OCI-LY7 (cell line): ENCODE measurements around the gene CCDC148. TPM values are rescaled to one million over a fixed set of nuclear protein-coding genes. Genes with fewer than 3 reads are reported as not detected.

Experiments used
- BruUV-seq: library from RNA; stranded (reverse); fragments of 400-500 nt; replicated peaks from 2 replicates; lab custom pipeline; 2021; lab: Mats Ljungman, UMichigan
- CTCF ChIA-PET: fragments of 300-600 bp; sonication (Branson Sonifier 250); formaldehyde crosslinking; loops from one replicate; lab custom pipeline; 2022; ENCODE audit warnings: antibody characterized with exemption; ENCODE audit not compliant: unreplicated experiment; lab: Charles Lee
- POLR2A ChIA-PET: fragments of 300-600 bp; sonication (Branson Sonifier 250); formaldehyde crosslinking; loops from one replicate; lab custom pipeline; 2022; ENCODE audit warnings: antibody characterized with exemption; lab: Charles Lee
- DNase-seq: peaks from one replicate; pipeline ENCODE4 v3.0.0-alpha.2; 2015; ENCODE audit warnings: low spot score
- H2AFZ ChIP-seq: fragments of 200-600 bp; sonication (generic), shearing (Covaris generic); 2 replicates; pipeline ENCODE4 v1.6.1; 2014; ENCODE audit warnings: mild to moderate bottlenecking, antibody characterized with exemption, low read length, moderate library complexity
- H3K27ac ChIP-seq: fragments of 200-600 bp; sonication (generic); 2 replicates; pipeline ENCODE4 v1.5.1; 2014; ENCODE audit warnings: mixed run types, low read depth, mild to moderate bottlenecking, moderate library complexity, low read length, inconsistent platforms; ENCODE audit not compliant: poor library complexity, severe bottlenecking
- H3K36me3 ChIP-seq: fragments of 200-600 bp; sonication (generic); 2 replicates; pipeline ENCODE4 v1.6.1; 2014; ENCODE audit warnings: mild to moderate bottlenecking, antibody characterized with exemption, low read length, moderate library complexity, mixed read lengths; ENCODE audit not compliant: insufficient read depth
- H3K4me1 ChIP-seq: fragments of 200-600 bp; sonication (generic); 2 replicates; pipeline ENCODE4 v1.5.1; 2014; ENCODE audit warnings: mild to moderate bottlenecking, low read length; ENCODE audit not compliant: insufficient read depth, poor library complexity, severe bottlenecking
- H3K4me2 ChIP-seq: fragments of 200-600 bp; sonication (generic); 2 replicates; pipeline ENCODE4 v1.6.1; 2014; ENCODE audit warnings: mild to moderate bottlenecking, low read length
- H3K4me3 ChIP-seq: fragments of 200-600 bp; sonication (generic); 2 replicates; pipeline ENCODE4 v1.5.1; 2014; ENCODE audit warnings: mild to moderate bottlenecking, low read depth, low read length; ENCODE audit not compliant: poor library complexity, severe bottlenecking
- H3K79me2 ChIP-seq: fragments of 200-600 bp; sonication (generic); 2 replicates; pipeline ENCODE4 v1.6.1; 2016; ENCODE audit warnings: low read depth, mild to moderate bottlenecking, low read length, moderate library complexity, mixed read lengths; ENCODE audit not compliant: insufficient read depth
- H3K9me2 ChIP-seq: fragments of 200-600 bp; sonication (generic); 2 replicates; pipeline ENCODE4 v1.6.1; 2016; ENCODE audit warnings: mild to moderate bottlenecking, low read length, mixed read lengths; ENCODE audit not compliant: insufficient read depth
- H3K9me3 ChIP-seq: fragments of 200-600 bp; sonication (generic); 2 replicates; pipeline ENCODE4 v1.6.1; 2014; ENCODE audit warnings: mild to moderate bottlenecking, mixed run types, low read length, mixed read lengths
- H4K20me1 ChIP-seq: fragments of 200-600 bp; sonication (generic); 2 replicates; pipeline ENCODE4 v1.6.1; 2014; ENCODE audit warnings: mild to moderate bottlenecking, antibody characterized with exemption, low read length, moderate library complexity, mixed read lengths; ENCODE audit not compliant: insufficient read depth
- CTCF ChIP-seq: fragments of 200-600 bp; sonication (generic); conservative IDR thresholded peaks from 2 replicates; pipeline ENCODE4 v1.5.1; 2014; ENCODE audit warnings: mild to moderate bottlenecking, antibody characterized with exemption, low read length, moderate library complexity, mixed read lengths
- EZH2phosphoT487 ChIP-seq: fragments of 200-600 bp; sonication (generic); IDR thresholded peaks from 2 replicates; pipeline ENCODE4 v1.6.1; 2018; ENCODE audit warnings: low read depth, borderline replicate concordance, mild to moderate bottlenecking, mixed run types, antibody characterized with exemption, low read length, moderate library complexity, mixed read lengths
- intact Hi-C: fragments of 100-400 bp; cut with micrococcal nuclease; formaldehyde crosslinking; loops from one replicate; pipeline ENCODE4 v1.10.0; 2022; ENCODE audit not compliant: unreplicated experiment
- total RNA-seq, 2 experiments: library from RNA; depleted of rRNA in 1 of 2; stranded (reverse); fragments of >200 nt in 1 of 2; shearing (Covaris generic) in 1 of 2; gene quantifications; 2 replicates each; pipeline ENCODE4 v1.2.3, GENCODE V29; 2014 to 2022

CCDC148 gene
- total RNA-seq, 2 experiments from 2014 or later = 0.19 to 0.99 TPM

- H3K79me2 ChIP-seq = peaks cover 7% of the 10 kb centered on the region
- intact Hi-C loops = no loop called here
- DNase-seq = no peak
- no peak overlapping the region for H2AFZ ChIP-seq
- no peak overlapping the region for H3K4me2 ChIP-seq
- peaks cover 12% of the 10 kb centered on the region; the same call in 1 of the 2 replicates for H4K20me1 ChIP-seq
- POLR2A ChIA-PET = interaction anchor here (0.5 to 4.0 kb wide), 4 partner anchors 9 to 1065 kb away, joined by 3 to 21 read pairs (median 6); no protein-coding TSS in a partner anchor
- no peaks in the 10 kb centered on the region for H3K9me3 ChIP-seq
- TF ChIP-seq EZH2phosphoT487 (no peak), CTCF (no peak)
- H3K4me1 ChIP-seq = peaks cover 18% of the 10 kb centered on the region
- no TSS peak for BruUV-seq
- H3K27ac ChIP-seq = no peak overlapping the region
- H3K36me3 ChIP-seq = no peaks in the 10 kb centered on the region
- no peak overlapping the region for H3K4me3 ChIP-seq
- CTCF ChIA-PET = interaction anchor here (1.8 kb wide), 1 partner anchor 32 kb away, joined by 4 read pairs; no protein-coding TSS in a partner anchor
- no peaks in the 10 kb centered on the region for H3K9me2 ChIP-seq
These were observed 30.9 kb upstream of the CCDC148 start for GRCh38 chr2:158487419-158487818.

GRCh38 chr2:158486970-158487325 is 30.4 kb upstream of the CCDC148 start:
- no peaks in the 10 kb centered on the region for H3K9me2 ChIP-seq
- no peak overlapping the region for H3K4me3 ChIP-seq
- ChIA-PET POLR2A (interaction anchor here (0.9 kb wide), 1 partner anchor 10 kb away, joined by 3 read pairs; no protein-coding TSS in a partner anchor), CTCF (no interaction called here)
- H4K20me1 ChIP-seq = peaks cover 12% of the 10 kb centered on the region; the same call in 1 of the 2 replicates
- H3K4me1 ChIP-seq = peaks cover 18% of the 10 kb centered on the region
- intact Hi-C loops = no loop called here
- no TSS peak for BruUV-seq
- H3K79me2 ChIP-seq = peaks cover 7% of the 10 kb centered on the region
- DNase-seq = no peak
- TF ChIP-seq CTCF (no peak), EZH2phosphoT487 (no peak)
- no peaks in the 10 kb centered on the region for H3K36me3 ChIP-seq
- no peak overlapping the region for H3K27ac ChIP-seq
- no peak overlapping the region for H2AFZ ChIP-seq
- H3K4me2 ChIP-seq = no peak overlapping the region
- H3K9me3 ChIP-seq = no peaks in the 10 kb centered on the region
